Activated CD4-positive, alpha-beta T cell treated with anti-CD3 and anti-CD28 coated beads, Interleukin-2, amount 50 U/mL, for 48 hours (primary cell): ENCODE results near the gene TNXB.
"Not testable (repeated sequence)": the region's sequence is repeated elsewhere in the genome, so short reads cannot be mapped to it uniquely, and the experiment has no call there.

Experiments
- DNase-seq, 2 experiments: peaks; one replicate each; pipeline ENCODE4 v3.0.0-alpha.2; 2020

TNXB gene

DNA sequence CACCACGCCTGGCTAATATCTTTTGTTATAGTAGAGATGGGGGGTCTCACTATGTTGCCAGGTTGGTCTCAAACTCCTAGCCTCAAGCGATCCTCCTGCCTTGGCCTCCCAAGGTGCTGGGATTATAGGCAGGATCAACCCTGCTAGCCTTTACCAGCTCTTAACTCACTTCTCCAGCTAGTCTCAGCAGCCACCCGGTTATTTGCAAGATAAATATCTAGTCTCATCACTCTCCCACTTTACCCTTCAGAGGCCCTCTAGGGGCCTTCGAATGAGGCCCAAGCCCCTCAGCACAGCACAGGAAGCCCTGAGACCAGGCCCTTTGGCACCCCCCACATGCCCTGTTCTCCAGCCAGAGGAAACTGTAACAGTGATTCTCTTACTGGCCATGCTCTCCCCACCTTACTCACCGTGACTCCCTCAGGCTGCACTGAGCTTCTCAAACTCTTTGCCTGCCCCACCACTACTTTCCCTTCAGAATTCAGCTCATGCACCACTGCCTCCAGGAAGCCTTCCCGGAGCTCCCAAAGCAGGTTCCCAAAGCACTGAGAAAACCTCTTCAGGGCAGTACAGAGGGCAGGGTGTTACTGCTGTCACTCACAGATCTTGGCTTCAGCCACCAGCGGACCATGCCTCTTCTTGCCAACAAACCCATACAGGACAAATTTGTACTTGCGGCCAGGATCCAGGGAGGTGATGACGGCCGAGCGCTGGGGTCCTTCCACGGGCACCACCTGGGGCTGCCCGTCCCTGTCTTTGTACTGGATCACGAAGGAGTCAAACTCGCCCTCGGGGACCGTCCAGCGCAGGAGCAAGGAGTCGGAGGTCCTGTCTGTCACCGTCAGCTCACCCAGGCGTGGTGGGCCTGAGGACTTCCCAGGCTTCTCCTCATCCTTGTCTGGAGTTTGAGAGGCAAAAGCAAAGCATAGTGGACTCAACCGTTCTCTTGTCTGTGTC lies 25.0 kb downstream of the TNXB start:
- DNase-seq: no peak

DNA sequence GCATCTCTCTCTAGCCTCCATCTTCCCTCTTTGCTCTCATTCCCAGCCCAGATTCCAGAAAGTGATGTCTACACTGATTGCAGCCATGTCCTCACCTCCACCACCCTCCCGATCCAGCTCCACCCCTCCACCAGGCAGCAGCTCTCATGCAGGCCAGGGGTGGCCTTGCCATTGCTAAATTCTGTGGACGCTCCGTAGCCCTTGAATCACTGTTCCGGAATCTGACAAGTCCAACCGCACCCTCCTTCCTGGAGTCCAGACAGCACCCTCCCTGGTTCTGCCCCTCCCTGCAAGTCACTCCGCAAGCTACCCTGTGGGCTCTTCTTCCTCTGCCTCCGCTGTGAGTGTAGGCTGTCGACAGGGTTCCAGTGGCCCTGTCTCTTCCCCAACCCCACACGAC lies 26.2 kb downstream of the TNXB start:
- DNase-seq: no peak

DNA sequence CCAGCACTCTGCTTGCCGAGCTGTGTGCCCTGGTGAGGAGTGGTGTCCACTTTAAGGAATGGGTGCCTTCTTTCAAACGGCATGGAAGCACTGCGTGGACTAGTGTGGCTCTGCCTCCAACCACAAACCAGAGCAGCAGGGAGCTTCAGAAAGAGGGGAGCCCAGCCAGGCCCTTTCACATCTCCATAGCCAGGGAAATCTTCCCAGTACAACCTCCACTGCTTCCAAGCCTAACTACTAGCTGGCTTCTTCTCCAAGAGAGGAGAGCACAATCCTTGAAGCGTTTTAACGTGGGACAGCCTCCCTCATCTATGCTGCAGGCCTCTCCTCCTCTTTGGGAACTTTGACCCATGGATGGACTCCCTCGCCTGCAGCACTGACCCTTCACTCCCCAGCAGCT lies 26.7 kb downstream of the TNXB start:
- DNase-seq: no peak

DNA sequence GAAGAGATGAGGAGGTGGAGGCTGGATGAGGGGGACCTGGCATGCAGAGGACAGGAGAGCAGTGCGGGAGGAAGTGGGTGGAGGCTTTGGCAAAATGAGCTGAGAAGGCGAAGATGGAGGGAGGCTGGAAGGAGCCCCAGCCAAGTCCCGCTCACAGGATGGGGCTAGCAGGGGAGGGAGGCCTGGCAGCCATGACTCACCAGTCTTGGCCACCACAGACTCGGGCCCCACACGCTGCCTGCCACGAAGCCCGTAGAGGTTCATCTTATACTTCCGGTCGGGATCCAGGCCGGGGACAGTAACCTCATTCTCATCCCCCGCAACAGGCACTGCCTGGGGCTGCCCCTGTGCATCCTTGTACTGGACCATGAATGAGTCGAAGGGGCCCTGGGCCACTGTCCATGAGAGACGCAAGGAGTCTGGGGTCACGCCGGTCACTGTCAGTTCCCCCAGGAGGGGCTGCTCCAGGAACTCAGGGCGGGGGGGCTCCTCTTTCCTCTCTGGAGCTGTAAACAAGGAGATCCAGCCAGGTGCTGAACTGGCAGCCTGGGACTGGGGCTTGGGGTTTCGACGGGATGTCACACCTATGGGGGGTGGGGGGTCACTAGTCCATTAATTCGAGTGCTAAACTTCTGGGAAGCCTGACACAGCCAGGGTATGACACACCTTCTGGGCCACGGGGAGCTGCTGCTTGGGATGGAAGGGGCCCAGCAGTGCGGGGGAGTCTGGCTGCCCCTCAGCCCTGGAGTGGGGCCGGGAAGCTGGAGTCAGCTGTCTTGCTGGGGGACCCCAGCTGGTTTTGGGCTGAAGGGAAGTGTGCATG lies 27.8 kb downstream of the TNXB start:
- DNase-seq: no peak

DNA sequence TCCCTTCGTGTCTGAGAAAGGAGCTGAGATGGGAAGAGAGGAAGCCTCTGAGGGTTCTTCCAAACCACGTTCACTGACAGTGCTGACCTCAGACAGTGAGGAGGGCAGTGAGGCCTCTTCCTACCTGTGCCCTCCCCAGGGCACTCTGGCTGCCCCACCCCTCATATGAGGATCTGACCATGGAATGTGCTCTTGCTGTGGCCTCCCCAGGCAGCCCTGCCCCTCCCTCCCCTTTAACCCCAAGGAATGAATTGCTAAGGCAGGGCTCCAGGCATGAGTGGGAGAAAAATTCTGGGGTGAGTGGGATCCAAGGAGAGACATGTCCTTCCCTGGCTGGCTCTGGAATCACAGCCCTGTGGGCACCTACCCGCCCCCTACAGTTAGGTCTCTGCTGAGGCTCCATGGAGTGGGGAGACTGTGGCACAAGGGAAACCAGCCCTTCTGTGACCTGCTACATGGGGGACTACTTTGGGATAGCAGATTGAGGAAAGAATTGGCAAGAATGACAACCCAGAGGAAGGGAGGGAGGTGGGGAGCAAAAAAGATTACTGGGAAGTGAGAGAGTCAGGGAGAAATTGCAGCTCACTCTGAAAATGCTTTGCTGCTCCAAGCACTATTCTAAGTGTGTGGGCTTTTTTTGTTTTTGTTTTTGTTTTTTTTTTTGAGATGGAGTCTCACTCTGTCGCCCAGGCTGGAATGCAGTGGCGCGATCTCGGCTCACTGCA lies 29.4 kb downstream of the TNXB start:
- DNase-seq: no peak

DNA sequence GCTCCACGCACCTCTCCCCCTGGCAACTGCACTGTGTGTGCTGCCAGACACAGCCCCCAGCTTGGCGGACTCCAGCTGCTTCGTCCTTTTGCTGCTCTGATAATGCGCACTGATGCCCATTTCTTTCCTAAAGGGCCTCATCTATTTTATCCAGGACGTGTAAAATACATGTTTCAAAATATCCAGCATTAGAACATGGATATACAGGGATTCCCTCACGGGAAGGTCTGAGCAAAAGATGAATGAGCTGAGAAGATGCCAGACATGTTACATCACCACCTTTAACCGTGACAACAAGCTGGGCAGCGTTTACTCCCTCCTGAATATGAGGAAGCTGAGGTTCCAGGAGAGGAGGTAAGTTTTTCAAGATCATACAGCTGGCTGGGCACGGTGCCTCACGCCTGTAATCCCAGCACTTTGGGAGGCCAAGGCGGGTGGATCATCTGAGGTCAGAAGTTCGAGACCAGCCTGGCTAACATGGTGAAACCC lies 32.8 kb downstream of the TNXB start:
- DNase-seq: no peak

DNA sequence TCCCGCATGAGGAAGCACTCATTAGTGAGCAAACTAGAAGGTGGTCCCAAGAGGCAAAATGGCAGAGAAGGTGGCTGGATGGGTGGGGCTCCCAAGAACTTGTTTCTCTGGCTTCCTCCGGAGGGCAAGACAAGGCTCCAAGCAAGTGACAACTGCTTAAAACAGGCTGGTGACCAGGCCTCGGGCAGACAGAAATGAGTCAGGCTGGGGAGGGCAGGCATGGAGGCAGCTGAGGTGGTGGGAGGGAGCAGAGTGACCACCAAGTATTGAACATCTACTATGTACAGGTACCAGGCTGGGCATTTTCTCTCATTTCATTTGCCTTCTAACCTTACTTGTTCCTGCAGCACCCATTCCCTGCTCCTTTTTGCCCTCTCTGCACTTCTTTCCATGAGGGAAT lies 33.4 kb downstream of the TNXB start:
- no peak for DNase-seq

DNA sequence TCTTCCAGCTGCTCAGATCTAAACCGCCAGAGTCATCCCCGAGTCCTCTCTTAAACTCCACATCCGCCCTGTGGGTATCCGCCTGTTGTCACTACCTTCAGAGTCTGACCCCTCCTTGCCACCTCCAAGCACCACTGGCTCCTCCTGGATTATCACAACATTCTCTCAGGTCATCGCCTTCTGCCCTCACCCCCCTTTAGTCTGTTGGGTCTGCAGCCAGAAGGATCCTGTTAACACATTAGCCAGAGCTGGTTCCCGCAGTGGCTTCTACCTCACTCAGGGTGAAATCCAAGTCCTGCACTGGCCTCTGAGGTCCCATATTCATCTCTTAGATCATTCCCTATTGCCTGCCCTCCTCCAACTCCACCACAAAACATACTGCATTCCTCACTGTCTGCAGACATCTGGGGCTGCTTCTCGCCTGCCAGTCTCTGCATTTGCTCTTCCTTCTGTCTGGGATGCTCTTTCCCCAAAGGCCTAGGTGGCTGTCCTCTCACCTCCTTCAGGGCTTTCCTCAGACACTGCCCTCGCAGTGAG lies 34.1 kb downstream of the TNXB start:
- DNase-seq: no peak

DNA sequence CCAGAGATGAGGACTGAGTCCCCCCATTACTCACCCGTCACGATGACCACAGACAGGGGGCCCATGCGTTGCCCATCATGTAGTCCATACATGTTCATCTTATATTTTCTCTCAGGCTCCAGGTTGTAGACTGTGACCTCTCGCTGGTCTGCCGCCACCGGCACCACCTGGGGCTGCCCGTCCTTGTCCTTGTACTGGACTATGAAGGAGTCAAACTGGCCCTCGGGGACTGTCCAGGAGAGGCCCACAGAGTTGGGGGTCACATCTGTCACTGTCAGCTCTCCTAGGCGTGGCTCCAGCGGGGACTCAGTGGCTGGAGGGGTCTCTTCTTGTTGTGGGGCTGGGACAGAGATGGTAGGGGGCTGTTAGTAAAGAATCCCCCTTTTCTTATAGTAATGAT lies 35.5 kb downstream of the TNXB start:
- DNase-seq: no peak

DNA sequence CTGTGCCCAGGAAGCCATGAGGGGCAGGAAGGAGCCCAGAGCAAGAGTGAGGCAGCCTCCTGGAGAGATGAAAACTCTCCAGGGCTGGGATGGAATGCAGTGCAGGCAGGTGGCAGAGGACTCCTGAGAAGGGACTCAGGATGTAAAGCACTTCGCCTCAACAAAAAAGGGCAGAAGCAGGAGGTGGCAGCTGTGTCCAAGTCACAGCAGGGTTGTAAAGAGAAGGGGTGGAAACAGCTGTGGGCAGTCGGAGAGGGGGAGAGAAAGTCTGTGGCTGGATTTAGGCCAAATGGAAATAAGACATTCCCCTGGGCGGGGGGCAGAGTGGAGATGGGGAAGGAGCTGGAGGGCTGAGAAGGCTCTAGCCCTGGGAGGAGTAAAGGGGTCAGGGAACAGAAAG lies 36.0 kb downstream of the TNXB start:
- no peak for DNase-seq

DNA sequence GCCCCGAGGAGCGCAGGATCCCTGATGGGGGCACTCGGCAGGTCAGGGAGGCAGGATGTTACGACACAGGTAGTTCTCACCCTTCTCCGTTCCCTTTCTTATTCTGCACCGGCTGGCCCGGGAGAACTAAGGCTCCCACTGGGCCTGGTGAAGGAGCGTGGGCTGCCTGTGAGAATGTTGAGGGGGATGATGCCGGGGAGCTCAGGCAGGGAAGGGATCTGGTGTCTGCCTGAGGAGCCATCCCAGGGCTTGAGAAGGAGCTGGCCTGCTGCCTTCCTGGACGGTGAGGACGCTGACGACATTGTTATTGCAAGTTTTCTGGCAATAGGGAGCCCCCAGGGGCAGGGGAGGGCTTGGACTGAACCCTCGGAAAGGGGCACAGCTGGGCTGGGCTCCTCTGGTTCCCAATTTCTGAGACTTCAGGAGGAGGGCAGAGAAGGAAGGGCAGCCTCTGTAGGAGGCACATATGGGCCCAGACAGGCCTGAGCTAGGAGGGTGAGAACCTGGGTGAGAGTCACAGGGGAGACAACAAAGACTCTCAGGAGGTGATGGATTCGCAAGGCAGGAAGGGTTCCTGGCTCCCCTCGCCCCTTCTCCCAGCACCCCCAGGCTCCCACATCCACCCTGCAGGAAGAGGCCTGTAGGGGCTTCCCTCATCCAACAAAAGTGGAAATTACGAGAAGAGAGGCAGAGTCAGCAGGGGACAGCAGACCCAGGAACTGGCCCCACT lies 38.2 kb downstream of the TNXB start:
- no peak for DNase-seq

DNA sequence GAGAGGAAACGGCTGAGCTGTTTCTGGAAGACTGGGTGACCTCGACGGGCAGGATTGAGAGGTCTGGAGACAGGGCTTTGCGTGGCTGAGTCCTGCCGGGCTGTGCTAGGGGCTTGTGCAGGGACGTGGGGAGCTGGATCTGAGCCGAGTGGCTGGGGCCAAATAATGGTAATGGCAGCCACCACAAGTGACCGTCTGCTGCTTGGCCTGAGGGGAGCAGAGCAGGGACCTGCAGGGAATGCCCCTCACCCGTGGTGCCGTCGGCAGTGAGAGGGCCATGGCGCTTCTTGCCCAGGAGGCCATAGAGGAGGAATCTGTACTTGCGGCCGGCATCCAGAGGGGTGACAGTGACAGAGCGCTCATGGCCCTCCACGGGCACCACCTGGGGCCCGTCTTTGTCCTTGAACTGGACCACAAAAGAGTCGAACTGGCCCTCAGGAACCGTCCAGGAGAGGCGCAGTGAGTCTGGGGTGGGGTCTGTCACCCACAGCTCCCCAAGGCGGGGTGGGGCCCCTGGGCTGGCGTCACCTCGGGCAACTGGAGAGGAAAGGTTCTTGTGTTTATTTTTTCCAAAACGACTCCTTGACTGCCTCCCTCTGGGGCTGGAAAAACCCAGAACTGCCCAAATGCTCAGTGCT lies 39.1 kb downstream of the TNXB start:
- DNase-seq: no peak

DNA sequence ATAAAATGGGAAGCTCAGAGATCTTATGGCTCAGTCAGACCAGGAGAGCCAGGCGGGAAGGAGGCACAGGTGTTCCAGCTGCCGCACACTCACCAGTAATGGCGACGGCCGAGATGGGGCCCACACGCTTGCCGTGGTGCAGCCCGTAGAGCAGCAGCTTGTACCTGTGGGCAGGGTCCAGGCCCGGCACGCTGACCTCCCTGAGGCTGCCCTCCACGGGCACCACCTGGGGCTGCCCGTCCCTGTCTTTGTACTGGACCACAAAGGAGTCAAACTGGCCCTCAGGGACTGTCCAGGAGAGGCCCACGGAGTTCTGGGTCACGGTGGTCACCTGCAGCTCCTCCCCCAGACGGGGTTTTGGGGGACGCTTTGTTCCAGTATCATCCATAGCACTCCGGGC lies 39.7 kb downstream of the TNXB start:
- DNase-seq: no peak

DNA sequence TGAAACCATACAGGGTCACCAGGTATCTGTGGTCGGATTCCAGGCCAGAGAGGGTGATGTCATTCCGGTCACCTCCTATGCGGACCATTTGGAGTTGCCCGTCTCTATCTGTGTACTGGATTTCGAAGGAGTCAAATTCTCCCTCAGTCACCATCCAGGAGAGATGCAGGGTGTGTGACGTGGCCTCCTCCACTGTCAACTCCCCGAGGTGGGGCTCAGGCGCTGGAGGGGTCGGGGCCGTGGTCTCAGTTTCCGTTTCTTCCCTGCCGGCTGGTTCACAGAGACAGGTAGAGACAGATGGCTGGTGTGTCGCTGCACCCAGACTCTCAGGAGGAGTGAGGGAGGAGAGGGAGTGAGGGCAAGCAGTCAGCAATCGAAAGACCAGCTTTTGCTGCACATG lies 40.3 kb downstream of the TNXB start:
- DNase-seq: no peak

DNA sequence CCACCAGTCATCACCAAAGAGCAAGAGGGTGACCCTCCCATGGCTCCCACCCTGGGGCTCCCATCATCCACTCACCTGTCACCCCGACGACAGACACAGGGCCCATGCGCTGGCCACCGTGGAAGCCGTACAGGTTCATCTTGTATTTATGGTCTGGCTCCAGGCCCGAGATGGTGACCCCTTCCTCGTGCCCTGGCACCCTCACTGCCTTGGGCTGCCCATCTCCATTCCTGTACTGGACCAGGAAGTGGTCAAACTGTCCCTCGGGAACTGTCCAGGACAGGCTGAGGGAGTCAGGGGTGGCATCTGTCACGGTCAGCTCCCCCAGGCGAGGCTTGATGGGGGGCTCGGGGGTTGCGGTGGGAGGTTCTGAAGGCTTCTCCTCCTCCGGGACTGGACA lies 40.8 kb downstream of the TNXB start:
- not testable (repeated sequence) for DNase-seq

DNA sequence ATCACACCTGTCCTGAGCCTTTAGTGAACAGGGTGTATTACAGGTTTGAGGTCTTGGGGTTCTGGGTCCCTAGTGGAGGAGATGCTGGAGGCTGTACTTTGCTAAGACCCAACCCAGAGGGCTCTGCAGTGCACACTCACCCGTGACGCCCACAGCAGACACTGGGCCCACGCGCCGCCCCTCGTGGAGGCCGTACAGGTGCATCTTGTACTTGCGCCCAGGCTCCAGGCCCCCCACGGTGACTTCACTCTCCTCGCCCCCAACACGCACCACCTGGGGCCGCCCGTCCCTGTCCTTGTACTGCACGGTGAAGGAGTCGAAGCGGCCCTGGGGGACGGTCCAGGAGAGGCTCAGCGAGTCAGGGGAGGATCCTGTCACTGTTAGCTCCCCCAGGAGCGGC lies 41.6 kb downstream of the TNXB start:
- DNase-seq: not testable (repeated sequence)

DNA sequence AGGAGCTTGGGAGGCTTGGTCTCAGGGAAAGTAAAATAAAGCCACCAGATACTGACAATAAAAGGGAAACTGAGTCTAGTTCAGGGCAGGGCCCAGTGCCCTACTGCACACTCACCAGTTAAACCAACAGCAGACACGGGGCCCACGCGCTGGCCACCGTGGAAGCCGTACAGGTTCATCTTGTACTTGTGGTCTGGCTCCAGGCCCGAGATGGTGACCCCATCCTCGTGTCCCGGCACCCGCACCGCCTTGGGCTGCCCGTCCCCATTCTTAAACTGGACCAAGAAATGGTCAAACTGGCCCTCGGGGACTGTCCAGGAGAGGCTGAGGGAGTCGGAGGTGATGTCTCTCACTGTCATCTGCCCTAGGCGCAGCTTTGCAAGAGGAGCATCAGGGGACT lies 44.4 kb downstream of the TNXB start:
- DNase-seq: no peak

DNA sequence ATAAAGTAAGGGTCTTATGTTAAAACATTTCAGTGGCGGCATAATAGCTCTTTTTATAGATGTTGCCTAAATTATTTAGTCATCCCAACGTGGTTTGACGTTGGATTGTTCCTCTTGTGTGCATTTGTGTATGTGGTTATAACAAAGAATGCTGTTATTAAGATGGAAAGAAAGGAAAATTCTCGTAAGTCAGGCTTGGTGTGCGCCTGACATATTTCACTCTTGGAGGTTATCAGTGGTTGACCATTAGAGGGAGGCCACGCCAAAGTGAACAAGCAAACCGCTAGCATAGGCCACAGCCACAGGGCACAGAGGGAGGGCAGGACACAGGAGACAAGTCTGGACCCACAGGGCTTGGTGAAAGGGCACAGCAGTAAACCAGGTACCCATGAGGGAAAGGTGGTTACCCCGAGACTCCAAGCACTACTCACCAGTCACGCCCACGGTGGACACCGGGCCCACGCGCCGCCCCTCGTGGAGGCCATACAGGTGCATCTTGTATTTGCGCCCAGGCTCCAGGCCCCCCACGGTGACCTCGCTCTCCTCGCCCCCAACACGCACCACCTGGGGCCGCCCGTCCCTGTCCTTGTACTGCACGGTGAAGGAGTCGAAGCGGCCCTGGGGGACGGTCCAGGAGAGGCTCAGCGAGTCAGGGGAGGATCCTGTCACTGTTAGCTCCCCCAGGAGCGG lies 48.0 kb downstream of the TNXB start:
- DNase-seq: no peak

DNA sequence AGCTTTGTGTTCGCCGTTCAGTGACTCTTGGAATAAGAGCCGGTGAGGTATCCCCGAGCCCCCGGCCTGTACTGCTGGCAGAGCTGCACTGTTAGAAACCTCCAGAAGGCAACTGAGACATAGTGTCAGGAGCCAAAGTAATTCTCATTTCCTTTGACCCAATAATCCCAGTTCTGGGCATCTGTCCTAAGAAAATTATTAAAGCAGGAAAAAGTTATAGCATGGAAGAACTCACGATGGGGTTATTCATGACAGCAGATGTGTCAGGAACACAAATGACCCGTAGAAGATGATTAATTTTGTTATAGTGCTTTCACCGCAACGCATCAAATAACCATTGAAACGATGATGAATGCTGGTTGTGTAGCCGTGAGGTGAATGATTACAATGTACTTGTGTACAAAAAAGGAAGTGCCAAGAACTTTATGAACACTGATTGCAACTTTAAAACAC lies 50.6 kb downstream of the TNXB start:
- no peak for DNase-seq

DNA sequence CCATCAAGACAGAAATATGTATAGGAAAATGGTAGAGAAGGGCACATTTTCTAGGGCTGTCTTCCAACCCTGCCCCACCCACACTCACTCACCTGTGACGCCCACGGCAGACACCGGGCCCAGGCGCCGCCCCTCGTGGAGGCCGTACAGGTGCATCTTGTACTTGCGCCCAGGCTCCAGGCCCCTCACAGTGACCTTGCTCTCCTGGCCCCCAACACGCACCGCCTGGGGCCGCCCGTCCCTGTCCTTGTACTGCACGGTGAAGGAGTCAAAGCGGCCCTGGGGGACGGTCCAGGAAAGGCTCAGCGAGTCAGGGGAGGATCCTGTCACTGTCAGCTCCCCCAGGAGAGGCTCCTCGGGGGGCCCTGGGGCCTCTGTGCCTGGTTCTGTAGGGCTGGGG lies 51.2 kb downstream of the TNXB start:
- no peak for DNase-seq

DNA sequence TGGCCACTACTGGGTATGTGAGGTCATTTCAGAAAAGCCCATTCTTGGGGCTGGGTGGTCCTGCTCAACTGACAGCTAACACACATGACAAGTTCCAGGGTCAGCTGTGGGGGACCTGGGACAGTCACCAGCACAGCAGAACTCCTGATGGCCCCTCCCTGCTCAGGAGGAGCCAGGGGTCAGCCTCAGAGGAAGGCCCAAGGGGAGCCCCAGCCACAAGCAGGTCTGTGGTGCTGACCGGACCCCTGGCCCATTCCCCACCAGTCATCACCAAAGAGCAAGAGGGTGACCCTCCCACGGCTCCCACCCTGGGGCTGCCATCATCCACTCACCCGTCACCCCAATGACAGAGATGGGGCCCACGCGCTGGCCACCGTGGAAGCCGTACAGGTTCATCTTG lies 52.9 kb downstream of the TNXB start:
- DNase-seq: no peak
